Kidney (tissue), 14 donors: Measurements from ENCODE around the gene MXI1. TPM values are rescaled to one million over a fixed set of nuclear protein-coding genes. Genes with fewer than 3 reads are reported as not detected.

Source experiments
- DNase-seq, 5 donors: peaks; one replicate each; pipeline ENCODE4 v3.0.0-alpha.2; 2013 to 2020
- FAIRE-seq: peaks from 2 replicates; lab custom pipeline; 2012; peaks lifted over from hg19 to GRCh38; lab: Jason Lieb, UNC
- H3K27ac ChIP-seq, 2 donors: one replicate each; pipeline ENCODE4 v1.7.0; 2013; ENCODE audit warnings: low read depth in 2 of 2, low read length in 2 of 2, inconsistent platforms in 1 of 2
- H3K27me3 ChIP-seq: one replicate; pipeline ENCODE4 v1.7.1; 2013; ENCODE audit warnings: low read length, inconsistent platforms; ENCODE audit not compliant: control insufficient read depth, insufficient read depth
- H3K36me3 ChIP-seq, 3 donors: one replicate each; pipeline versions ENCODE4 v1.7.0 to v1.7.1; 2013; ENCODE audit warnings: low read length in 3 of 3, control low read depth in 1 of 3, inconsistent platforms in 1 of 3; ENCODE audit not compliant: insufficient read depth in 3 of 3, control insufficient read depth in 2 of 3
- H3K4me1 ChIP-seq, 3 donors: one replicate each; pipeline versions ENCODE4 v1.7.0 to v1.7.1; 2013; ENCODE audit warnings: low read length in 3 of 3, inconsistent platforms in 1 of 3, low read depth in 1 of 3; ENCODE audit not compliant: control insufficient read depth in 2 of 3, insufficient read depth in 2 of 3
- H3K4me3 ChIP-seq, 3 donors: one replicate each; pipeline versions ENCODE4 v1.7.0 to v1.8.1; 2013; ENCODE audit warnings: low read length in 3 of 3, control low read depth in 1 of 3, inconsistent platforms in 1 of 3
- H3K9ac ChIP-seq, 3 donors: one replicate each; pipeline versions ENCODE4 v1.7.0 to v1.7.1; 2013; ENCODE audit warnings: low read length in 3 of 3, control low read depth in 1 of 3, inconsistent platforms in 1 of 3
- H3K9me3 ChIP-seq, 3 donors: one replicate each; pipeline versions ENCODE4 v1.7.0 to v1.7.1; 2013; ENCODE audit warnings: low read length in 3 of 3, control low read depth in 1 of 3, inconsistent platforms in 1 of 3; ENCODE audit not compliant: control insufficient read depth in 2 of 3, insufficient read depth in 1 of 3
- CTCF ChIP-seq: IDR thresholded peaks from 3 replicates; pipeline ENCODE4 v1.5.1; 2012; ENCODE audit warnings: mild to moderate bottlenecking, moderate library complexity, borderline replicate concordance; ENCODE audit not compliant: insufficient read depth; ENCODE audit errors: extremely low read depth
- intact Hi-C: fragments of 100-400 bp; cut with DNase I; formaldehyde crosslinking; loops from one replicate; pipeline ENCODE4 v1.11.1; 2022
- polyA plus RNA-seq: library from polyadenylated mRNA; stranded (reverse); fragments of 350-450 nt; fragmentation: Illumina TruSeq; extraction: RNeasy Lipid Tissue Mini Kit (QIAGEN cat#74804); gene quantifications from one replicate; pipeline ENCODE4 v1.2.3, GENCODE V29; 2014; ENCODE audit warnings: low read depth, low replicate concordance; ENCODE audit not compliant: insufficient read depth
- total RNA-seq: library from RNA; stranded (reverse); fragmentation: NEBNext Ultra II Directional; extraction: Animal tissue kit (Norgen Biotek cat#: 25700); gene quantifications from one replicate; pipeline ENCODE4 v1.2.1, GENCODE V29; 2021
- donor health status: control.
- donor health status: control.
- donor health status: control.
- donor health status: control.
- donor health status: control.
- donor health status: DM: yes; HTN: yes; CAD: no.
- donor health status: Normal renal cell carcinoma (clear cell type).

Gene MXI1
- total and polyA plus RNA-seq, 2 donors from 2014 or later: 27.6 to 29.0 TPM

GRCh38 chr10:110274647-110275046, 67.2 kb downstream of the MXI1 start:
- no peak overlapping the region for H3K9ac ChIP-seq
- FAIRE-seq (no peak), DNase-seq (no peak)
- H3K27ac ChIP-seq: no peak overlapping the region
- no peaks in the 10 kb centered on the region for H3K9me3 ChIP-seq
- H3K27me3 ChIP-seq: no peaks in the 10 kb centered on the region
- no peaks in the 10 kb centered on the region for H3K36me3 ChIP-seq
- H3K4me3 ChIP-seq: no peak overlapping the region
- intact Hi-C loops: no loop called here
- H3K4me1 ChIP-seq: peaks cover 0 to 9% (median 7%) of the 10 kb centered on the region in 3 donors
- TF ChIP-seq CTCF: no peak

- intact Hi-C loops: no loop called here
- FAIRE-seq (no peak), DNase-seq (no peak)
- Histone ChIP-seq H3K9me3 (no peaks in the 10 kb centered on the region), H3K4me1 (peaks cover 0 to 5% (median 4%) of the 10 kb centered on the region in 3 donors), H3K4me3 (no peak overlapping the region), H3K36me3 (peaks cover 0 to 2% (median 0%) of the 10 kb centered on the region in 3 donors), H3K27ac (no peak overlapping the region), H3K9ac (no peak overlapping the region), H3K27me3 (no peaks in the 10 kb centered on the region)
- TF ChIP-seq CTCF: no peak
Observed at GRCh38 chr10:110275128-110275729, 67.8 kb downstream of the MXI1 start.

GRCh38 chr10:110276603-110277002, 69.2 kb downstream of the MXI1 start:
- Histone ChIP-seq H3K4me3 (no peak overlapping the region), H3K27ac (no peak overlapping the region), H3K4me1 (peaks cover 0 to 3% (median 0%) of the 10 kb centered on the region in 3 donors), H3K27me3 (no peaks in the 10 kb centered on the region), H3K36me3 (peaks cover 0 to 2% (median 0%) of the 10 kb centered on the region in 3 donors), H3K9ac (no peak overlapping the region), H3K9me3 (no peaks in the 10 kb centered on the region)
- FAIRE-seq (peak; percentile 30), DNase-seq (no peak)
- intact Hi-C loops: no loop called here
- TF ChIP-seq CTCF: no peak
